Left forelimb (tissue), 1 donor: ENCODE measurements around the gene RNF180.
"Not testable (repeated sequence)": the region's sequence is repeated elsewhere in the genome, so short reads cannot be mapped to it uniquely, and the experiment has no call there.

ENCODE experiments used
- DNase-seq: peaks from one replicate; pipeline ENCODE4 v3.0.0-alpha.2; 2018; ENCODE audit warnings: low spot score

Gene RNF180

GRCh38 chr5:64285188-64286130 lies 119.8 kb downstream of the RNF180 start:
- DNase-seq: no peak

GRCh38 chr5:64286381-64286780 lies 120.7 kb downstream of the RNF180 start:
- DNase-seq: no peak

- not testable (repeated sequence) for DNase-seq
Observed at GRCh38 chr5:64288496-64288895, 122.9 kb downstream of the RNF180 start.

GRCh38 chr5:64292611-64293215 lies 127.1 kb downstream of the RNF180 start:
- DNase-seq: no peak

GRCh38 chr5:64295101-64295500 lies 129.5 kb downstream of the RNF180 start:
- DNase-seq: no peak

GRCh38 chr5:64298586-64298985 lies 132.9 kb downstream of the RNF180 start:
- no peak for DNase-seq

- no peak for DNase-seq
Observed at GRCh38 chr5:64299805-64300204, 134.2 kb downstream of the RNF180 start.

- DNase-seq: no peak
Observed at GRCh38 chr5:64301566-64301965, 135.9 kb downstream of the RNF180 start.

- DNase-seq: no peak
Observed at GRCh38 chr5:64308135-64308534, 142.5 kb downstream of the RNF180 start.

GRCh38 chr5:64312491-64312890 lies 146.8 kb downstream of the RNF180 start:
- DNase-seq: no peak

- no peak for DNase-seq
Observed at GRCh38 chr5:64315778-64316177, 150.1 kb downstream of the RNF180 start.

GRCh38 chr5:64318175-64318574 lies 152.5 kb downstream of the RNF180 start:
- DNase-seq: no peak

GRCh38 chr5:64323591-64323990 lies 157.9 kb downstream of the RNF180 start:
- no peak for DNase-seq

- DNase-seq: peak; percentile 72
Observed at GRCh38 chr5:64330728-64331231, 165.1 kb downstream of the RNF180 start.

- no peak for DNase-seq
Observed at GRCh38 chr5:64331597-64332277, 166.1 kb downstream of the RNF180 start.

- DNase-seq: no peak
Observed at GRCh38 chr5:64333886-64334285, 168.2 kb downstream of the RNF180 start.

GRCh38 chr5:64339769-64340168 lies 174.1 kb downstream of the RNF180 start:
- no peak for DNase-seq

GRCh38 chr5:64340293-64340692 lies 174.7 kb downstream of the RNF180 start:
- DNase-seq: no peak

- DNase-seq: no peak
Observed at GRCh38 chr5:64341340-64341739, 175.7 kb downstream of the RNF180 start.

- DNase-seq: no peak
Observed at GRCh38 chr5:64344501-64344900, 178.9 kb downstream of the RNF180 start.

- no peak for DNase-seq
Observed at GRCh38 chr5:64347309-64347708, 181.7 kb downstream of the RNF180 start.

- no peak for DNase-seq
Observed at GRCh38 chr5:64364426-64364825, 198.8 kb downstream of the RNF180 start.

- no peak for DNase-seq
Observed at GRCh38 chr5:64384765-64385164, 219.1 kb downstream of the RNF180 start.
